K562 (cell line): Measurements from ENCODE around the gene FERD3L. TPM values are rescaled to one million over a fixed set of nuclear protein-coding genes. Genes with fewer than 3 reads are reported as not detected.

Experiments
- ATAC-seq: fragments of 200-7000 bp; cut with Tn5 transposase; 3 replicates; pipeline ENCODE4 v1.9.1; 2020; ENCODE audit warnings: moderate library complexity
- BruUV-seq: library from RNA; stranded (reverse); fragments of 400-500 nt; replicated peaks from 2 replicates; lab custom pipeline; 2021; lab: Mats Ljungman, UMichigan
- CTCF ChIA-PET: fragments of 300-600 bp; formaldehyde crosslinking; extraction: SDS; loops from one replicate; lab custom pipeline; 2021; ENCODE audit warnings: low intra/inter-chr PET ratio; lab: Yijun Ruan, JAX
- POLR2A ChIA-PET: fragments of 300-600, 350-650 bp; sonication (Branson Sonifier 250); formaldehyde crosslinking; extraction: SDS; loops from one replicate; lab custom pipeline; 2021; ENCODE audit warnings: antibody characterized with exemption, inconsistent platforms; lab: Yijun Ruan, JAX
- DNase-seq, 4 experiments: peaks; one replicate each; pipeline versions ENCODE4 v3.0.0 to v3.0.0-alpha.2; 2011 to 2018; ENCODE audit warnings: low spot score in 3 of 4, mixed read lengths in 3 of 4; ENCODE audit errors: extremely low read depth in 1 of 4
- FAIRE-seq: peaks from 2 replicates; lab custom pipeline; 2011; peaks lifted over from hg19 to GRCh38; lab: Jason Lieb, UNC
- H2AFZ ChIP-seq: 2 replicates; pipeline ENCODE4 v1.6.0; 2011; ENCODE audit warnings: low read depth, low read length, control low read depth, inconsistent platforms
- H3K27ac ChIP-seq: fragments of 200-600 bp; 3 replicates; pipeline ENCODE4 v1.8.0; 2011; ENCODE audit warnings: low read depth, mild to moderate bottlenecking, control low read depth, inconsistent platforms, low read length, moderate library complexity, mixed read lengths; ENCODE audit errors: extremely low read depth
- H3K27me3 ChIP-seq, 2 experiments: fragments of 300-600 bp in 1 of 2; 2 replicates in 1 of 2; 3 replicates in 1 of 2; pipeline versions ENCODE4 v1.6.0 to v1.8.0; 2011; ENCODE audit warnings: inconsistent platforms in 2 of 2, low read length in 2 of 2, mild to moderate bottlenecking in 1 of 2, mixed read lengths in 1 of 2, moderate library complexity in 1 of 2; ENCODE audit not compliant: control insufficient read depth in 2 of 2, insufficient read depth in 2 of 2
- H3K36me3 ChIP-seq: fragments of 300-600 bp; 3 replicates; pipeline ENCODE4 v1.8.0; 2011; ENCODE audit warnings: mild to moderate bottlenecking, low read length, inconsistent platforms; ENCODE audit not compliant: control insufficient read depth, insufficient read depth
- H3K4me1 ChIP-seq, 2 experiments: fragments of 200-600 bp in 1 of 2; replicated peaks in 1 of 2; 2 replicates in 1 of 2; 3 replicates in 1 of 2; pipeline versions ENCODE4 v1.5.1 to v1.8.0; 2011; ENCODE audit warnings: inconsistent platforms in 2 of 2, low read length in 2 of 2, mild to moderate bottlenecking in 1 of 2, mixed read lengths in 1 of 2, moderate library complexity in 1 of 2; ENCODE audit not compliant: control insufficient read depth in 2 of 2, insufficient read depth in 2 of 2
- H3K4me2 ChIP-seq: 2 replicates; pipeline ENCODE4 v1.6.1; 2011; ENCODE audit warnings: low read length, control low read depth, inconsistent platforms, mixed read lengths; ENCODE audit not compliant: insufficient read depth
- H3K4me3 ChIP-seq: fragments of 200-600 bp; sonication (generic), shearing (Covaris generic); 2 replicates; pipeline ENCODE4 v1.5.1; 2016; ENCODE audit warnings: control low read depth, inconsistent platforms
- H3K79me2 ChIP-seq: fragments of 200-600 bp; 3 replicates; pipeline ENCODE4 v1.8.0; 2011; ENCODE audit warnings: low read length, inconsistent platforms; ENCODE audit not compliant: control insufficient read depth, insufficient read depth
- H3K9ac ChIP-seq, 2 experiments: 2 replicates each; pipeline versions ENCODE4 v1.6.0 to v1.6.1; 2011; ENCODE audit warnings: low read depth in 2 of 2, low read length in 2 of 2, control low read depth in 1 of 2, inconsistent platforms in 1 of 2, mild to moderate bottlenecking in 1 of 2, mixed read lengths in 1 of 2; ENCODE audit not compliant: insufficient read depth in 1 of 2
- H3K9me1 ChIP-seq: one replicate; pipeline ENCODE4 v1.6.0; 2011; ENCODE audit warnings: inconsistent platforms, mild to moderate bottlenecking, low read length, moderate library complexity; ENCODE audit not compliant: control insufficient read depth, insufficient read depth
- H3K9me3 ChIP-seq: replicated peaks from 2 replicates; pipeline ENCODE4 v1.5.1; 2011; ENCODE audit warnings: low read depth, low read length, inconsistent platforms; ENCODE audit not compliant: control insufficient read depth, insufficient read depth
- H4K20me1 ChIP-seq: replicated peaks from 2 replicates; pipeline ENCODE4 v1.6.1; 2011; ENCODE audit warnings: low read length, inconsistent platforms, mixed read lengths; ENCODE audit not compliant: control insufficient read depth, insufficient read depth
- IRF9 ChIP-seq: fragments of 450-650 bp; IDR thresholded peaks from 2 replicates; pipeline ENCODE4 v1.6.1; 2016; ENCODE audit warnings: missing biosample characterization, missing genetic modification characterization
- NBN ChIP-seq: fragments of 450-650 bp; IDR thresholded peaks from 2 replicates; pipeline ENCODE4 v1.6.1; 2016; ENCODE audit warnings: low read depth, mild to moderate bottlenecking
- TCF7L2 ChIP-seq: fragments of 150-350 bp; IDR thresholded peaks from 2 replicates; pipeline ENCODE4 v1.6.1; 2016; ENCODE audit warnings: low read depth, mild to moderate bottlenecking, low read length, moderate library complexity
- ZNF431 ChIP-seq: sonication (generic); formaldehyde crosslinking; IDR thresholded peaks from 2 replicates; pipeline ENCODE4 v1.8.0; 2022; ENCODE audit warnings: mild to moderate bottlenecking, missing genetic modification reagents
- ZNF655 ChIP-seq: fragments of 250-450 bp; sonication (Bioruptor Pico); IDR thresholded peaks from 2 replicates; pipeline ENCODE4 v1.5.0; 2021
- WGBS: fragments of 100-300 bp; shearing (Covaris generic); methylation state at CpG from one replicate; pipeline ENCODE4 v1.1.6; 2016; ENCODE audit warnings: low coverage, mixed read lengths; ENCODE audit not compliant: insufficient coverage; ENCODE audit errors: missing lambda C conversion rate; 5-methylcytosine and 5-hydroxymethylcytosine counted together
- in situ Hi-C: fragments of 300-500 bp; cut with MboI; formaldehyde crosslinking; loops from 4 replicates; pipeline ENCODE4 v1.15.0; 2018; ENCODE audit warnings: inconsistent platforms, mixed read lengths
- intact Hi-C: fragments of 100-400 bp; cut with micrococcal nuclease; formaldehyde crosslinking; loops from 2 replicates; pipeline ENCODE4 v1.14.2; 2022
- polyA plus RNA-seq, 8 experiments: library from polyadenylated mRNA; depleted of rRNA in 4 of 8; stranded (reverse) in 5 of 8; unstranded in 3 of 8; fragments of >200 nt; fragmentation: Nextera tagmentation in 2 of 8; fragmentation: Illumina TruSeq in 1 of 8; extraction: Ambion mirVana in 2 of 8; extraction: Trizol in 1 of 8; gene quantifications; 2 replicates each; pipeline versions ENCODE4 v1.2.1 to v1.2.3, GENCODE V29; 2011 to 2014; ENCODE audit warnings: inconsistent platforms in 1 of 8, missing spikeins in 1 of 8
- total RNA-seq, 7 experiments: library from RNA; depleted of rRNA in 6 of 7; stranded (reverse); fragments of >200 nt in 6 of 7; fragmentation: Illumina TruSeq in 2 of 7; extraction: Trizol in 2 of 7; gene quantifications; 2 replicates each; pipeline versions ENCODE4 v1.2.1 to v1.2.3, GENCODE V29; 2011 to 2021; ENCODE audit warnings: low replicate concordance in 1 of 7

The FERD3L gene
- total and polyA plus RNA-seq, 9 of the 15 experiments (the other 6 are each of a cell fraction or from before 2014, with no cell fraction given): not detected

GRCh38 chr7:19101909-19102308 is 43.3 kb downstream of the FERD3L start:
- 0% methylated on average over 2 of the region's 2 CpGs for WGBS
- no peaks in the 10 kb centered on the region for H3K9me1 ChIP-seq
- no peak overlapping the region for H3K9ac ChIP-seq
- ChIA-PET POLR2A (no interaction called here), CTCF (no interaction called here)
- DNase-seq (no peak), ATAC-seq (no peak), FAIRE-seq (no peak)
- H3K27me3 ChIP-seq: peaks cover 3 to 11% of the 10 kb centered on the region in 2 experiments; a peak in 3 of 5 replicates
- H3K4me3 ChIP-seq: no peak overlapping the region
- in situ Hi-C loops: no loop called here
- intact Hi-C loops: no loop called here
- TF ChIP-seq ZNF655 (CRISPR knock-in tag) (no peak), IRF9 (no peak), NBN (no peak), TCF7L2 (no peak), ZNF431 (no peak)
- H3K4me2 ChIP-seq: no peak overlapping the region
- no peaks in the 10 kb centered on the region for H4K20me1 ChIP-seq
- H3K79me2 ChIP-seq: no peaks in the 10 kb centered on the region
- H3K27ac ChIP-seq: no peak overlapping the region
- H3K36me3 ChIP-seq: no peaks in the 10 kb centered on the region
- H3K9me3 ChIP-seq: no peaks in the 10 kb centered on the region
- no peak overlapping the region for H2AFZ ChIP-seq
- no TSS peak for BruUV-seq
- H3K4me1 ChIP-seq: peaks cover 0 to 5% of the 10 kb centered on the region in 2 experiments; a peak in 2 of 5 replicates
